ENCODE data around the gene RXFP2. TPM values are rescaled to one million over a fixed set of nuclear protein-coding genes. Genes with fewer than 3 reads are reported as not detected.

RXFP2 gene, protein sequence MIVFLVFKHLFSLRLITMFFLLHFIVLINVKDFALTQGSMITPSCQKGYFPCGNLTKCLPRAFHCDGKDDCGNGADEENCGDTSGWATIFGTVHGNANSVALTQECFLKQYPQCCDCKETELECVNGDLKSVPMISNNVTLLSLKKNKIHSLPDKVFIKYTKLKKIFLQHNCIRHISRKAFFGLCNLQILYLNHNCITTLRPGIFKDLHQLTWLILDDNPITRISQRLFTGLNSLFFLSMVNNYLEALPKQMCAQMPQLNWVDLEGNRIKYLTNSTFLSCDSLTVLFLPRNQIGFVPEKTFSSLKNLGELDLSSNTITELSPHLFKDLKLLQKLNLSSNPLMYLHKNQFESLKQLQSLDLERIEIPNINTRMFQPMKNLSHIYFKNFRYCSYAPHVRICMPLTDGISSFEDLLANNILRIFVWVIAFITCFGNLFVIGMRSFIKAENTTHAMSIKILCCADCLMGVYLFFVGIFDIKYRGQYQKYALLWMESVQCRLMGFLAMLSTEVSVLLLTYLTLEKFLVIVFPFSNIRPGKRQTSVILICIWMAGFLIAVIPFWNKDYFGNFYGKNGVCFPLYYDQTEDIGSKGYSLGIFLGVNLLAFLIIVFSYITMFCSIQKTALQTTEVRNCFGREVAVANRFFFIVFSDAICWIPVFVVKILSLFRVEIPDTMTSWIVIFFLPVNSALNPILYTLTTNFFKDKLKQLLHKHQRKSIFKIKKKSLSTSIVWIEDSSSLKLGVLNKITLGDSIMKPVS
- total RNA-seq: not detected in 2 replicates

DNA sequence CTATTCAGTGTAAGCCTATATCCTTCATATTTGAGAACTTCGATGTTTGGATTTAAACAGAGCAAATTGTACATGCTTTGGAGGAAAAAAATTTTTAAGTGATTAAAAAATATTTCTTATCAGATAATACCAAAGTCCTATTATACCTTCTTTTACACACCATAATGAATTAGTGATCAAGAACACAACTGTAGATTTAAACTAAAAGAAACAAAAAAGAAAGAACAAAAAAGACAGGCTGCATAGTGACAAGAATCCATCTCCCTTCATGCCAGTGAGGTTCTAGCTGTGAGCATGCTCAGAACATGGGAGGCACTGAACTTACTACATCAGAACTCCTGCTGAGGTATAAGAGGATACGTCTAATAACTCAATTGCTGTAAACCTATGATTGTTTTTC is at the start of gene RXFP2:
Gene RXFP2 (plus strand): TSS at position 301 of the 400 bp plus-strand sequence. CDS start 87 bp downstream, at position 388.

Data from cardiac atrium fibroblast (primary cell).